HG03575 (cell line): ENCODE results near the gene DES.

ENCODE experiments used
- ATAC-seq: cut with Tn5 transposase; IDR thresholded peaks from one replicate; pipeline ENCODE4 v1.9.1; 2021; ENCODE audit not compliant: unreplicated experiment, insufficient number of reproducible peaks, low FRiP score; ENCODE audit errors: extremely low read depth

Gene DES

GRCh38 chr2:219448099-219448775, 30.1 kb downstream of the DES start:
- ATAC-seq = no peak

DNA sequence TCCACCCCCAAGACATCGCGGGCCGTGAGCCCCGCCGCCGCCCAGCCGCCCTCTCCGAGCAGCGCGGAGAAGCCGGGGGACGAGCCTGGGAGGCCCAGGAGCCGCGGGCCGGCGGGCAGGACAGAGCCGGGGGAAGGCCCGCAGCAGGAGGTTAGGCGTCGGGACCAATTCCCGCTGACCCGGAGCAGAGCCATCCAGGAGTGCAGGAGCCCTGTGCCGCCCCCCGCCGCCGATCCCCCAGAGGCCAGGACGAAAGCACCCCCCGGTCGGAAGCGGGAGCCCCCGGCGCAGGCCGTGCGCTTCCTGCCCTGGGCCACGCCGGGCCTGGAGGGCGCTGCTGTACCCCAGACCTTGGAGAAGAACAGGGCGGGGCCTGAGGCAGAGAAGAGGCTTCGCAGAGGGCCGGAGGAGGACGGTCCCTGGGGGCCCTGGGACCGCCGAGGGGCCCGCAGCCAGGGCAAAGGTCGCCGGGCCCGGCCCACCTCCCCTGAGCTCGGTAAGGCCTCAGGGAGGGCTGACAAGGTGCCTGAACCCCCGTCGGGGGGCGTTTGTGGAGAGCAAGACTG, 30.7 kb downstream of the DES start:
- ATAC-seq = no peak

GRCh38 chr2:219449609-219450008, 31.4 kb downstream of the DES start:
- ATAC-seq = no peak

DNA sequence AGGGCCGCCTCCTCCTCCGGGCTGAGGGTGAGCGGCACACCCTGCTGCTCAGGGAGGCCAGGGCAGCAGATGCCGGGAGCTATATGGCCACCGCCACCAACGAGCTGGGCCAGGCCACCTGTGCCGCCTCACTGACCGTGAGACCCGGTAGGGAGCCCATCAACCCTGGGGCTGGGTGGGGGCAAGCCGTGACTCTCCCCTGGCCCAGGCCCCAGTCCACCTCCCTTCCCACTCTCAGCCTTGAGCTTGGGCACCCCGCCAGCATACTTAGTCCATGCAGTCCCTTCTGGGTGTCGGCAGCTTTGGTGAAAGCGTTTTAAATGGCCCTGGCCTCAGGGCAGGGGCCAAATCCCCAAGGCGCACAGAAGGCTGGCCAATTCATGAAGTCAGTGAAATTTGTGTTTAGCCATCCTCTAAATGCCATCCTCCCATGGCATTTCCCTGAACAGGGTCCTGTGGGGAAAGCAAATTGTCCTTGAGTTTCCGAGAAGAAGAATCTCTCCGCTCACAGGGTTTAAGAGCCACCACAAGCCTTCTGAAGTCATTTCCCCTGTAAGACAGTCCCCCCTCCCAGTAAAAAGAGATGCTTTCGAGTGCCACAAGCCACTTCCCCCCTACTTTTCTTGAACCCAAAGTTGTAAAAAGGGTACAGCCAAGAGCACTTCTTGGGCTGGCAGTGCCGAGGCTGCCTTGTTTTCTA, 33.6 kb downstream of the DES start:
- no peak for ATAC-seq

- ATAC-seq = no peak
These were observed 34.5 kb downstream of the DES start for GRCh38 chr2:219452361-219453317.

DNA sequence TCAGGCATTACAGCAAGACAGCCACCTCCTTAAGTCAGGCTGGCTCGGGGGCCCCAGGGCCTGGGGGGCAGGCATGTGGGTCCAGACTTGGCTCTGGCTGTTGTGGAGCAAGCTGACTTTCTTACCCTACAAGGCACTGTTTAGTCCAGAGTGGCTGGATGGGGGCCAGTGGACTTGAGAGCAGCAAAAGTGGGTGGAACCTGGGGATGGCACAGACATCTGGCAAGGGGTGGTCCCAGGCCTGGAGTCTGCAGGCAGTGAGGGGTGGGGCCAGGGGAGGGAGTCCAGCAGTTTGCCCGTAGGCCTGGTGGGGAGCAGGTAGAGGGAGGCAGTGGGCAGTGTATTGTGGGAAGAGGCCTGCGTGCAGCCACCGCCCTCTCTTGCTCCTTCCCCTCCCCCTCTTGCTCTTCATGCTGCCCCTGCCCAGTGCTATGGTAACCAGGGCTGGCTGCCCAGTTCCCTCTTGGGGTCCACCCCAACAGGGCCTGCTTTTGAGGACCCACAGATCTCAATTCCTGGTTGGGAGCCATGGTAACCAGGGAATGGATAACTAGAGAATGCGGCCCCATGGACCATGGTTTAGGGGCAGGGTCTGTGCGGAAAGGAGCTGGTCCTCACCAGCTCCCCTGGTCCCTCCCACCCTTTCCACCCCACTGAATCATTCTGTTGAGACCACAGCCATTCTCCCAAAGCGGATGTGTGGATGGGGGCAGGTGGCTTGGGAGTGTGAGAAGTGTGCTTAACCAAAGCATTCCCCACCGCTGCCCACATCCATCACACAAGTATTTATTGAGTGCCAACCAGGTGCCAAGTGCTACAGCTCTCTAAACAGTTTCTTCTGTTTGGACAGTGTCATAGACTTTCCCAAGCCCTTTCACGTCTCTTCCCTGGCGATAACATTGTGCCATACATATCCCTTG, 35.8 kb downstream of the DES start:
- ATAC-seq = no peak

DNA sequence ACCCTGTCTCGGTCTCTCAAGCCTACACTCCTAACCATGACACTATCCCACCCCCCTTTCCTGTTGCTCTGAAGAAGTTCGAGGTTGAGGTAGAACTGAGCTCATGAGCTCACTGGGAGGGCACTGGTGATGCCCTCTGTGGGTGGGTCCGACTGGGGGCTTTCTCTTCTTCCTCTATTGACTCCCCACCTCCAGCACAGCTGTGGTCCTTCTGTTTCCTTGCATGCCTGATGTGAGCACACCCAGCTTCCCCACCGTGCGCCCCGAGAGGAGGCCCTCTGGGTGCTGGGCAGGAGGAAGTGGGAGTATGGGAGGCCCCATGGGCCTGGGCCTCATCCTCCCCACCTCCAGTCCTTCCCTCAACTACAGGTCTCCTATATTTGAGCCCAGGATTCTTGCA, 37.4 kb downstream of the DES start:
- no peak for ATAC-seq

DNA sequence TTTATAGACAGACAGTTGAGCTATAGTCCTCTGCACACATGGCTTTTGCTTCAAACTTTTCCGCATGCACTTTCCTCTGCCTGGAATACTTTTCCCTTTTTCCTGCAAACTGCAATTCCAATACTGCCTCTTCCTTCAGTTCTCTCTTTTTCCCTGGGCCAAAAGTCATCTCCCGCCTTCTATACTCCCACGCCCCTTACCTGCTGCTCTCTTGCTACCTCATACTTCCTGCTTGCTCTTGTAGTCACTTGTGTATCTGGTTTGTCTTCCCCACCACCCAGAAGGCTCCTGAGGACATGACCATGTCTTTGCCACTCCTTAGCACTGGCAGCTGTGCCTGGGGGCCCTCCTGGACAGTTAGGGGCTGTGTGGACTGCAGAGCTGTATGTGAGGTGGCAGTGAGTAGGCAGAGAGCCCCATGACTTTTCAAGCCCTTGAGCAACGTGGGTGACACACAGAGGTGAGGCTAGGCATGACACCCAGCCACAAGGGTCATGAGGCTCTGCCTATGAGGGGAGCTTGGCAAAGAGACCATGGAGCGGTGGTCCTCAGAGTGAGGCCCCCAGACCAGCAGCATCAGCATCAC, 39.7 kb downstream of the DES start:
- no peak for ATAC-seq

DNA sequence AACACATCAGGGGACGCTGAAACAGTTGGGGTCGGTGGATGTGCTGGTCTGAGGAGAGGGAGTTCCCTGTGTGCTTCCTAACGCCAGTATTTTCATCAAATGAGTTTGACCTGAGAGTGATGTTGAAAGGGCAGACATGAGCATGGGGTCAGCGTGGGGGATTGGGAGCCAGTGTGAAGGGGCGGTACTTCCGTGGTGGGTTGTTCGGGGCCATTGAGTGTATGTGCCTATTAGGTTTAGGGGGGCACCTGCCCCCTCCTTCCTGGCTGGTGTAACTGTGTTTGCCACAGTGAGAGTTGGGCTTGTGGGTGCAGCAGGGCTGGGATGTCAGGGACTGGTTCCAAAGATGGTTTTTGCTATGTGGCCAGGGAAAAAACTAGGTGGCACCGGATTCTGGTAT, 40.8 kb downstream of the DES start:
- no peak for ATAC-seq

DNA sequence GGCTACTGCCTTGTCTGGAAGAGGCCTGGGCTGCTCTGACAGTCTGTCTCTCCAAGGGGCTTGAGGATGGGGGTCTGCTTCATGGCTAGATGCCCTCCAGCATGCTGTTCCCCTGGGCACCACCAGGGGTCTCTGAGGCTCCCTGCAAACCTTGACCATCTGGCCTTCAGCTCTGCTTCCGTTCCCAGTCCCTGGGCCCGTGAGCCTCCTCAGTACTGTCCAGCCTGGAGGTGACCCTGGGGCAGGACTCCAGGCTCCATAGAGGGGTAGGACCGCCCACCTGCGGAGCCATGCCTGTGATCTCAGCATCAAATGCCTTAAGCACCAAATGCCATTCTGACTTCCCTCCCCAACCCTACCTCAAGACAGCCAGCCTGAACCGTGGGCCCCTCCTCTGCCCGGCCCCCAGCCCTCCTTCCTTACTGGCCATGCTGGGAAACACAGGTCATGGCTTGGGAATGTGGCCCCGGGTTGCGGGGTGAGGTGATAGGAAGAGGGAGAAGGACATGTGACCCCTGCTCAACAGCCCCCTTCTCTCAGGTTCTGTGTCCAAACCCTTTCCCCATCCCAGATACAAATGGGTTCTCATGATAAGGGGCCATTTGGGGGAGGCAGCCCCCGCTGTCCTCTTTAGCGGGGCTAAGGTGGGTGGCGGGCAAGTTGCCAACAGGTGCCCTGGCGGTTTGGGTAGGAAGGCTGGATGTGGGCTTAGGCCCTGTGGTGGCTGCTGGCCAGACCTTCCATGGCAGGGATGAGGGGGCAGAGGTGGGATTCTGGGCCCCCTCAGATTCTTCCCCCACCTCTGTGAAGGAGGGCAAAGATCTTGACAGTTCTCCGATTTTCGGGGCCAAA, 41.5 kb downstream of the DES start:
- no peak for ATAC-seq

- ATAC-seq = no peak
These were observed 42.3 kb downstream of the DES start for GRCh38 chr2:219460424-219460926.

- ATAC-seq = no peak
These were observed 42.9 kb downstream of the DES start for GRCh38 chr2:219461047-219461514.

- no peak for ATAC-seq
These were observed 43.5 kb downstream of the DES start for GRCh38 chr2:219461669-219462068.

- no peak for ATAC-seq
These were observed 44.2 kb downstream of the DES start for GRCh38 chr2:219462349-219462748.

DNA sequence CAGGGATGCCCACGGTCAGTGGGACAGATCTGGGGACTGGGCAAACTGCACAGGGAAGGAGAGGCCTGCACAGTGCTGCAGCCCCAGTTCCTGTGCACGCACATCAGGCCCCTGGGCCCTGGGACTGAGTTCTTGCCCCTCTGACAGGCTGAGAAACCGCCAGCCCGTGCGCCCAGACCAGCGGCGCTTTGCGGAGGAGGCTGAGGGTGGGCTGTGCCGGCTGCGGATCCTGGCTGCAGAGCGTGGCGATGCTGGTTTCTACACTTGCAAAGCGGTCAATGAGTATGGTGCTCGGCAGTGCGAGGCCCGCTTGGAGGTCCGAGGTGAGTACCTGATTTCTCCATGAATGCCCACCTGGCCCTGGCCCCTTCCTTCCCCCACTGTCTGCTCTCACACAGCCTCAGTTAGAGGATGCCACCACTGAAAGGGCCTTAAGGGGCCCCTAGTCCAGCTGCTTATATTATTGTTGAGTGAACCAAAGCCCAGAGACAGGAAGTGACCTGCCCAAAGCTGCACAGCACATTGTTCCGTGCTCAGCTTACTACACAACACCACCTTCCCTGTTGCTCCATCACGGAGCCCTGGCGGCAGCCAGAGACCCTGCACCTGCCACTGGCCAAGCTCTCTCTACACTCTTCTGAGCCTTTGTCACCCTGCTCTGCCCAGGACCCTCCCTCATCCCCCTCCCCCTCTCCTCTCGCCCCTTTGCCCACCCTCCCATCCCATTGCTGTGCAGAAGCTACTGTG, 46.3 kb downstream of the DES start:
- no peak for ATAC-seq
